Measurements from ENCODE around the gene NFYC.

The NFYC gene

GRCh38 chr1:40802742-40803113 is 111.2 kb downstream of the NFYC start:
- TF ChIP-seq CTCF (IDR thresholded peaks at IDR 0.05; ENCODE audit: low read depth, low read length, missing control alignments) = no peak
- H3K4me3 ChIP-seq (replicated peaks; ENCODE audit: low read depth, low read length) = no peak overlapping the region
- no peak for DNase-seq (ENCODE audit: extremely low read depth, low read depth)

- TF ChIP-seq CTCF (IDR thresholded peaks at IDR 0.05; ENCODE audit: low read depth, low read length, missing control alignments) = no peak
- H3K4me3 ChIP-seq (replicated peaks; ENCODE audit: low read depth, low read length) = no peak overlapping the region
- no peak for DNase-seq (ENCODE audit: extremely low read depth, low read depth)
Measured at GRCh38 chr1:40803447-40803846, 111.9 kb downstream of the NFYC start.

GRCh38 chr1:40803902-40804301 is 112.4 kb downstream of the NFYC start:
- no peak for TF ChIP-seq CTCF (IDR thresholded peaks at IDR 0.05; ENCODE audit: low read depth, low read length, missing control alignments)
- H3K4me3 ChIP-seq (replicated peaks; ENCODE audit: low read depth, low read length) = no peak overlapping the region
- DNase-seq (ENCODE audit: extremely low read depth, low read depth) = no peak

GRCh38 chr1:40806240-40806639 is 114.7 kb downstream of the NFYC start:
- no peak overlapping the region for H3K4me3 ChIP-seq (replicated peaks; ENCODE audit: low read depth, low read length)

GRCh38 chr1:40806731-40807695 is 115.5 kb downstream of the NFYC start:
- DNase-seq (ENCODE audit: extremely low read depth, low read depth) = no peak
- no peak for TF ChIP-seq CTCF (IDR thresholded peaks at IDR 0.05; ENCODE audit: low read depth, low read length, missing control alignments)
- H3K4me3 ChIP-seq (replicated peaks; ENCODE audit: low read depth, low read length) = no peak overlapping the region

More at GRCh38 chr1:40806240-40806639, 114.7 kb downstream of the NFYC start:
- DNase-seq (ENCODE audit: extremely low read depth, low read depth) = no peak
- no peak for TF ChIP-seq CTCF (IDR thresholded peaks at IDR 0.05; ENCODE audit: low read depth, low read length, missing control alignments)

GRCh38 chr1:40808002-40808401 is 116.5 kb downstream of the NFYC start:
- no peak overlapping the region for H3K4me3 ChIP-seq (replicated peaks; ENCODE audit: low read depth, low read length)
- no peak for DNase-seq (ENCODE audit: extremely low read depth, low read depth)
- no peak for TF ChIP-seq CTCF (IDR thresholded peaks at IDR 0.05; ENCODE audit: low read depth, low read length, missing control alignments)
